Activated T-cell treated with anti-CD3 and anti-CD28 coated beads, Interleukin-2, amount 50 U/mL, for 4 hours (primary cell): ENCODE measurements around the gene ALDH1A1. TPM values are rescaled to one million over a fixed set of nuclear protein-coding genes. Genes with fewer than 3 reads are reported as not detected.
"Not testable (repeated sequence)": the region's sequence is repeated elsewhere in the genome, so short reads cannot be mapped to it uniquely, and the experiment has no call there.

ENCODE experiments used
- ATAC-seq, 2 donors: fragments of 200-7000 bp; cut with Tn5 transposase; one replicate each; pipeline ENCODE4 v1.10.0; 2021
- DNase-seq: peaks from one replicate; pipeline ENCODE4 v3.0.0-alpha.2; 2020
- H3K27me3 Mint-ChIP-seq: one replicate; pipeline ENCODE4 v1.8.0; 2021; ENCODE audit warnings: low read depth, mixed read lengths
- H3K36me3 Mint-ChIP-seq: one replicate; pipeline ENCODE4 v1.8.0; 2022; ENCODE audit warnings: mixed read lengths; ENCODE audit not compliant: insufficient read depth
- H3K4me1 Mint-ChIP-seq: one replicate; pipeline ENCODE4 v1.8.0; 2021; ENCODE audit warnings: low read depth, mixed read lengths
- H3K4me3 Mint-ChIP-seq: one replicate; pipeline ENCODE4 v1.8.0; 2021; ENCODE audit warnings: mild to moderate bottlenecking, moderate library complexity, mixed read lengths
- H3K9me3 Mint-ChIP-seq: one replicate; pipeline ENCODE4 v1.8.0; 2021; ENCODE audit warnings: mixed read lengths
- total RNA-seq, 3 donors: library from RNA; stranded (reverse); gene quantifications; one replicate each; pipeline ENCODE4 v1.2.1, GENCODE V29; 2021

ALDH1A1 gene
- total RNA-seq, 3 donors from 2014 or later: 0.16 to 0.35 (median 0.22) TPM

- Mint-ChIP-seq H3K36me3 (no peaks in the 10 kb centered on the region), H3K9me3 (peaks cover 5% of the 10 kb centered on the region), H3K4me3 (no peak overlapping the region), H3K4me1 (no peaks in the 10 kb centered on the region), H3K27me3 (peaks cover 5% of the 10 kb centered on the region)
- DNase-seq (no peak), ATAC-seq (no peak)
Measured at GRCh38 chr9:72863456-72864094, 89.3 kb downstream of the ALDH1A1 start.

GRCh38 chr9:72862788-72863187, 90.1 kb downstream of the ALDH1A1 start:
- not testable (repeated sequence) for H3K9me3 Mint-ChIP-seq, H3K36me3 Mint-ChIP-seq, H3K4me1 Mint-ChIP-seq, H3K27me3 Mint-ChIP-seq, H3K4me3 Mint-ChIP-seq, DNase-seq, ATAC-seq

- Mint-ChIP-seq H3K4me1 (no peaks in the 10 kb centered on the region), H3K4me3 (no peak overlapping the region), H3K36me3 (no peaks in the 10 kb centered on the region), H3K9me3 (no peaks in the 10 kb centered on the region), H3K27me3 (peaks cover 3% of the 10 kb centered on the region)
- no peak for DNase-seq
- no peak for ATAC-seq
Measured at GRCh38 chr9:72858089-72858912, 94.6 kb downstream of the ALDH1A1 start.

GRCh38 chr9:72857624-72857996, 95.2 kb downstream of the ALDH1A1 start:
- ATAC-seq (no peak), DNase-seq (no peak)
- H3K4me1 Mint-ChIP-seq: no peaks in the 10 kb centered on the region
- H3K36me3 Mint-ChIP-seq: no peaks in the 10 kb centered on the region
- peaks cover 3% of the 10 kb centered on the region for H3K27me3 Mint-ChIP-seq
- no peaks in the 10 kb centered on the region for H3K9me3 Mint-ChIP-seq
- no peak overlapping the region for H3K4me3 Mint-ChIP-seq

GRCh38 chr9:72856972-72857623, 95.8 kb downstream of the ALDH1A1 start:
- Mint-ChIP-seq H3K27me3 (no peaks in the 10 kb centered on the region), H3K4me1 (no peaks in the 10 kb centered on the region), H3K4me3 (no peak overlapping the region), H3K36me3 (no peaks in the 10 kb centered on the region), H3K9me3 (no peaks in the 10 kb centered on the region)
- DNase-seq (no peak), ATAC-seq (no peak)

DNA sequence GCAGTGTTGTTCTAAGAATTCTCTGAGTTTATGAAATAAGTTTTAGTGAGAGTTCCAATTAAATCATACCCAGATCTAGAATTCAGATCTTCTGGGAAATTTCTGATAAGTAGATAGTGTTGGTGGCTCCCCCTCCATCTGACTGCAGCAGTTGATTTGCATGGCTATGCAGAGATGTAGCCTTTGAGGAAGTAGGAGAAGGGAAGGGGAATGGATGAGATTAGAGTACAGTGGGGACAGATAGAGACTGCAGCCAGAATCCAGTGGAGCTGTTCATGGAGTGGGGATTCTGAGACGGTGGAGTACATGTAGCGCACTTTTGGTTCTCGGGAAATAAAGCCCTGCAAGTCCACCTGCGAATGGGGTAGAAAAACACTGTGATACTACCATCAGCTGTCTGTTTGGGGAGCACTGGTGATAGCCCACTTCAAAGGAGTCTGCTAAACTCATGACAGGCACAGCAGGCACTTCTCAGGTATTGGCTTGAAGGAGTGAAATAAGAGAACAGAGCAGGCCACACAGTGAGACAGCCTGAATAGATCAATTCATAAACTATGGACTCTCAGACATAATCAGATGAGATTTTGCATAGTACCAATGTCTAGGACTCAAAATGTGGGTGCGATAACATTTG, 96.8 kb downstream of the ALDH1A1 start:
- ATAC-seq (no peak), DNase-seq (no peak)
- Mint-ChIP-seq H3K4me1 (no peaks in the 10 kb centered on the region), H3K9me3 (no peaks in the 10 kb centered on the region), H3K36me3 (no peaks in the 10 kb centered on the region), H3K4me3 (no peak overlapping the region), H3K27me3 (no peaks in the 10 kb centered on the region)

DNA sequence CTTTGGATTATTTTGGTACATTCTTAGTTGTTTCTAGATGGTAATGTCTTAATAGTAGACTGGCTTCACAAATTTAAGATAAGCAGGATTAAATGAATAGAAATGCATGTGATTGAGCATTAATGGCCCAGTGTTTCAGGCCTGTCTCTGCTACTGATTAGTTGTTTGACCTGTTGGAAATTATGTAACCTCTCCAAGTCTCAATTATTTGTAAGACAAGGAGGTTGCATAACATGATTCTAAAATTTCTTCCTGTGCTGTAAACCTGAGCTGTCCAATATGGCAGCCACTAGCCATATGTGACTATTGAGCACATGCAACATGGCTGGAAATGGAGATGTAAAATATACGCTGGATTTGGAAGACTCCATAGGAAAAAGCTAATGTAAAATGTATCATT, 97.5 kb downstream of the ALDH1A1 start:
- no peak for DNase-seq

More for the DNA sequence above, 97.5 kb downstream of the ALDH1A1 start:
- no peak overlapping the region for H3K4me3 Mint-ChIP-seq
- ATAC-seq: no peak
- H3K9me3 Mint-ChIP-seq: no peaks in the 10 kb centered on the region
- H3K4me1 Mint-ChIP-seq: no peaks in the 10 kb centered on the region
- no peaks in the 10 kb centered on the region for H3K27me3 Mint-ChIP-seq
- H3K36me3 Mint-ChIP-seq: no peaks in the 10 kb centered on the region

Other genes with a start within 250 kb of the ALDH1A1 start
- 10 to 100 TPM; 41.2 to 82.7 (median 55.9) TPM for gene ANXA1, start 198.8 kb upstream of the ALDH1A1 start, total RNA-seq